GM06990 (cell line): ENCODE results near the gene PCDH1.

ENCODE experiments used
- DNase-seq: peaks from one replicate; pipeline ENCODE4 v3.0.0-alpha.2; 2011; ENCODE audit not compliant: insufficient read length; ENCODE audit errors: extremely low read depth
- H3K27me3 ChIP-seq: replicated peaks from 2 replicates; pipeline ENCODE4 v1.6.0; 2011; ENCODE audit warnings: low read length; ENCODE audit not compliant: control insufficient read depth, insufficient read depth
- H3K36me3 ChIP-seq: 2 replicates; pipeline ENCODE4 v1.5.1; 2011; ENCODE audit warnings: low read length; ENCODE audit not compliant: control insufficient read depth, insufficient read depth
- H3K4me3 ChIP-seq: replicated peaks from 2 replicates; pipeline ENCODE4 v1.5.1; 2011; ENCODE audit warnings: low read depth, mild to moderate bottlenecking, control low read depth, low read length
- CTCF ChIP-seq: IDR thresholded peaks from 2 replicates; pipeline ENCODE4 v1.5.1; 2011; ENCODE audit warnings: low read length, control low read depth, mild to moderate bottlenecking, inconsistent platforms; ENCODE audit not compliant: insufficient read depth, poor library complexity, severe bottlenecking

Gene PCDH1

DNA sequence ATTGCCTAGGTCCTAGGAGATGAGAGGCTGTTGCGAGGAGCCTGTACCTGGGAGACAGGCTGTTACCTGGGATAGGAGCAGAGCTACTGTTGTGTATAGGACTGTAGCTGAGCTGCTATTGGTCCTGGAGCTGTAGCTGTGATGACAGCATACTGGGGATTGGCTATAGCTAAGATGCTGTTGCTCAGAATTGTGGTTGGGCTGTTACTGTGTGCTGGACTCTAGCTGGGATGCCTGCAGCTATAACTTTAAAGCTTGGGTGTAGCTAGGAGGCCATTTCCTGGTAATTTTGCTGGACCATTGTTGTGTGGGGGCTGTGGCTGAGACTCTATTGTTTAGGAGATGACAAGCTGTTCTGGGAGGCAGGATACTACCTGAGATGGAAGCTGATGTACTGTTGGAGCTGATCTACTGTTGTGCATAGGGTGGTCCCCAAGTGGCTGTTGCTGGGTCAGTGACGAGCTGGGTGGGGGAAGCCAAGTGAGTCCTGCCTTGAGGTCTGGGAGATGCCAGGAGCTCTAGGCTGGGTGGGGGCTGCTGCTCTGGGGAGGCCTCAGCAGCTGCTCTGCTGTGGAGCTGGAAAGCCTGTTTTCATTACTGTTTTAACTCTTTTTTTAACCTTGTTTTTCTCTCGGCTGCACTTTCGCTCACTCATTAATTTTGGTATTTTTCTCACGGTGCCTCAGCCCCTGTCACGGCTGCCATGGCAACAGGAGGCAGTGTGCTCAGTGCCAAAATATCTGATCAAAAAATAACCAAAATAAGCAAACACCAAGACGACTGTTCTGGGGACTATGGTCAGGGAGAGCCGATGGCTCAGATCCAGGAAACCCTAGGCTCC, 3.0 kb upstream of the PCDH1 start:
- TF ChIP-seq CTCF = no peak
- Histone ChIP-seq H3K4me3 (no peak overlapping the region; the same call in 1 of the 2 replicates), H3K27me3 (peaks cover 3% of the 10 kb centered on the region), H3K36me3 (no peaks in the 10 kb centered on the region)
- no peak for DNase-seq

- no peak for TF ChIP-seq CTCF
- H3K36me3 ChIP-seq = no peaks in the 10 kb centered on the region
- no peak for DNase-seq
- no peak overlapping the region for H3K4me3 ChIP-seq
- H3K27me3 ChIP-seq = peaks cover 3% of the 10 kb centered on the region
Measured at GRCh38 chr5:141879941-141880738, 1.9 kb upstream of the PCDH1 start.

DNA sequence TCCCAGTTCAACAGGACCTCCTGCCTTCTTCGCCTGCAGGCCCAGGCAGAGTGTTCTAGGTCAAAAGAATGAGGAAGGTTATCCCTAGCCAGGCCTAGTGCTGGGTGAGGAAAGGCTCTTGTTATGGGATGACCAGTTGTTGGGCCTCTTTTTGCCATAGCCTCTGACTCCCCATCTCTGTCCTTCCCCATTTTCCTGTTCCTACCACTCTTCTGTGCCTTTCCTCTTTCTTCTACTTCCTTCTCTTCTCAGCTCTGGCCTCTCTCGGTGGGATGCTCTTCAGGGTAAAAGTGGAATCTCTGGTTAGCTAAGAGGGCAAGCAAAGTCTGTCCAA, 1.2 kb upstream of the PCDH1 start:
- no peak for DNase-seq
- Histone ChIP-seq H3K27me3 (peaks cover 3% of the 10 kb centered on the region; the same call in 1 of the 2 replicates), H3K36me3 (no peaks in the 10 kb centered on the region), H3K4me3 (no peak overlapping the region)
- TF ChIP-seq CTCF = no peak

- peak; percentile 64 for DNase-seq
- Histone ChIP-seq H3K4me3 (peak overlapping the region; percentile 32), H3K27me3 (peaks cover 3% of the 10 kb centered on the region; the same call in 1 of the 2 replicates), H3K36me3 (no peaks in the 10 kb centered on the region)
- TF ChIP-seq CTCF = peak; percentile 98
Measured at GRCh38 chr5:141878711-141879425, 658 bp upstream of the PCDH1 start.

- Histone ChIP-seq H3K27me3 (peaks cover 3% of the 10 kb centered on the region; the same call in 1 of the 2 replicates), H3K36me3 (no peaks in the 10 kb centered on the region), H3K4me3 (no peak overlapping the region; the same call in 1 of the 2 replicates)
- no peak for TF ChIP-seq CTCF
- no peak for DNase-seq
Measured at GRCh38 chr5:141877356-141878185, 639 bp downstream of the PCDH1 start.
